NCI-H82 treated with DMSO at 0.1 percent for 48 hours (cell line): ENCODE measurements around the gene ISL1.

Experiments used
- DNase-seq: peaks from one replicate; lab custom pipeline; 2025; ENCODE audit not compliant: unreplicated experiment; lab: John Stamatoyannopoulos, UW

ISL1 gene

GRCh38 chr5:51439232-51439631, 56.0 kb downstream of the ISL1 start:
- no peak for DNase-seq
